Caco-2 (cell line): Measurements from ENCODE around the gene TSPAN15. TPM values are rescaled to one million over a fixed set of nuclear protein-coding genes. Genes with fewer than 3 reads are reported as not detected.

Experiments used
- BruUV-seq: library from RNA; stranded (reverse); fragments of 400-500 nt; replicated peaks from 2 replicates; lab custom pipeline; 2021; lab: Mats Ljungman, UMichigan
- CTCF ChIA-PET: fragments of 300-600 bp; sonication (Branson Sonifier 250); formaldehyde crosslinking; loops from one replicate; lab custom pipeline; 2022; ENCODE audit warnings: antibody characterized with exemption; lab: Charles Lee
- POLR2A ChIA-PET: fragments of 300-600 bp; sonication (Branson Sonifier 250); formaldehyde crosslinking; loops from one replicate; lab custom pipeline; 2022; ENCODE audit warnings: antibody characterized with exemption; lab: Charles Lee
- DNase-seq, 2 experiments: peaks; one replicate each; pipeline versions ENCODE4 v3.0.0 to v3.0.0-alpha.2; 2020 to 2022
- H3K27me3 ChIP-seq: replicated peaks from 2 replicates; pipeline ENCODE4 v1.6.0; 2011; ENCODE audit warnings: low read length; ENCODE audit not compliant: control insufficient read depth, insufficient read depth
- H3K36me3 ChIP-seq: 2 replicates; pipeline ENCODE4 v1.5.1; 2011; ENCODE audit warnings: low read length; ENCODE audit not compliant: control insufficient read depth, insufficient read depth
- H3K4me1 ChIP-seq: fragments of 250-450 bp; sonication (Bioruptor Pico); 2 replicates; pipeline ENCODE4 v1.5.1; 2020; ENCODE audit warnings: mild to moderate bottlenecking
- H3K4me3 ChIP-seq: 2 replicates; pipeline ENCODE4 v1.5.1; 2011; ENCODE audit warnings: low read depth, mild to moderate bottlenecking, control low read depth, low read length
- H3K9me3 ChIP-seq: fragments of 250-450 bp; sonication (Bioruptor Pico); 2 replicates; pipeline ENCODE4 v1.5.1; 2020; ENCODE audit warnings: mild to moderate bottlenecking, moderate library complexity
- H3K27ac Mint-ChIP-seq: one replicate; pipeline ENCODE4 v1.8.0; 2022; ENCODE audit warnings: mixed read lengths; ENCODE audit not compliant: unreplicated experiment
- H3K27me3 Mint-ChIP-seq: one replicate; pipeline ENCODE4 v1.8.0; 2022; ENCODE audit warnings: mixed read lengths; ENCODE audit not compliant: insufficient read depth, unreplicated experiment
- H3K36me3 Mint-ChIP-seq: one replicate; pipeline ENCODE4 v1.8.0; 2022; ENCODE audit warnings: mild to moderate bottlenecking, mixed read lengths; ENCODE audit not compliant: insufficient read depth, unreplicated experiment
- H3K4me1 Mint-ChIP-seq: one replicate; pipeline ENCODE4 v1.8.0; 2022; ENCODE audit warnings: low read depth, mixed read lengths; ENCODE audit not compliant: unreplicated experiment
- H3K4me3 Mint-ChIP-seq: one replicate; pipeline ENCODE4 v1.8.0; 2022; ENCODE audit warnings: mild to moderate bottlenecking, moderate library complexity, mixed read lengths; ENCODE audit not compliant: unreplicated experiment
- H3K9me3 Mint-ChIP-seq: one replicate; pipeline ENCODE4 v1.8.0; 2022; ENCODE audit warnings: mixed read lengths; ENCODE audit not compliant: unreplicated experiment
- intact Hi-C: fragments of 100-400 bp; cut with micrococcal nuclease; formaldehyde crosslinking; loops from one replicate; pipeline ENCODE4 v1.10.0; 2022; ENCODE audit not compliant: unreplicated experiment
- total RNA-seq: library from RNA; stranded (reverse); gene quantifications from 2 replicates; pipeline ENCODE4 v1.2.3, GENCODE V29; 2022
- TF ChIP-seq, protein P1 (sequence below), 2 experiments: fragments of 200-600 bp in 1 of 2; IDR thresholded peaks; 1 replicate in 1 of 2; 2 replicates in 1 of 2; pipeline versions ENCODE4 v1.5.1 to v1.8.0; 2011 to 2022; ENCODE audit warnings: antibody characterized with exemption in 1 of 2, control low read depth in 1 of 2, inconsistent platforms in 1 of 2, low read depth in 1 of 2, low read length in 1 of 2, mild to moderate bottlenecking in 1 of 2, moderate library complexity in 1 of 2; ENCODE audit not compliant: insufficient read depth in 1 of 2, severe bottlenecking in 1 of 2, unreplicated experiment in 1 of 2

Gene TSPAN15
- total RNA-seq, 1 experiment from 2014 or later, result 86.5 TPM

- Histone ChIP-seq H3K9me3 (peaks cover 24% of the 10 kb centered on the region), H3K4me3 (no peak overlapping the region), H3K4me1 (no peaks in the 10 kb centered on the region), H3K36me3 (0 out of 2 replicates have a peak, but pooled peaks cover 1% of the 10 kb centered on the region), H3K27me3 (no peaks in the 10 kb centered on the region)
- ChIA-PET POLR2A (no interaction called here), CTCF (interaction anchor here (0.8 to 0.9 kb wide), 2 partner anchors 23 to 41 kb away, joined by 3 read pairs; no protein-coding TSS in a partner anchor)
- no peak overlapping the region for H3K27ac Mint-ChIP-seq
- peaks cover 18% of the 10 kb centered on the region for H3K9me3 Mint-ChIP-seq
- DNase-seq, result no peak
- no peaks in the 10 kb centered on the region for H3K4me1 Mint-ChIP-seq
- H3K27me3 Mint-ChIP-seq, result no peaks in the 10 kb centered on the region
- BruUV-seq, result no TSS peak
- intact Hi-C loops, result no loop called here
- H3K36me3 Mint-ChIP-seq, result peaks cover 28% of the 10 kb centered on the region
- no peak overlapping the region for H3K4me3 Mint-ChIP-seq
- TF ChIP-seq, protein P1, sequence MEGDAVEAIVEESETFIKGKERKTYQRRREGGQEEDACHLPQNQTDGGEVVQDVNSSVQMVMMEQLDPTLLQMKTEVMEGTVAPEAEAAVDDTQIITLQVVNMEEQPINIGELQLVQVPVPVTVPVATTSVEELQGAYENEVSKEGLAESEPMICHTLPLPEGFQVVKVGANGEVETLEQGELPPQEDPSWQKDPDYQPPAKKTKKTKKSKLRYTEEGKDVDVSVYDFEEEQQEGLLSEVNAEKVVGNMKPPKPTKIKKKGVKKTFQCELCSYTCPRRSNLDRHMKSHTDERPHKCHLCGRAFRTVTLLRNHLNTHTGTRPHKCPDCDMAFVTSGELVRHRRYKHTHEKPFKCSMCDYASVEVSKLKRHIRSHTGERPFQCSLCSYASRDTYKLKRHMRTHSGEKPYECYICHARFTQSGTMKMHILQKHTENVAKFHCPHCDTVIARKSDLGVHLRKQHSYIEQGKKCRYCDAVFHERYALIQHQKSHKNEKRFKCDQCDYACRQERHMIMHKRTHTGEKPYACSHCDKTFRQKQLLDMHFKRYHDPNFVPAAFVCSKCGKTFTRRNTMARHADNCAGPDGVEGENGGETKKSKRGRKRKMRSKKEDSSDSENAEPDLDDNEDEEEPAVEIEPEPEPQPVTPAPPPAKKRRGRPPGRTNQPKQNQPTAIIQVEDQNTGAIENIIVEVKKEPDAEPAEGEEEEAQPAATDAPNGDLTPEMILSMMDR (IDR thresholded peaks at IDR 0.05; ENCODE audit: insufficient read depth in 1 of 2, low read depth in 1 of 2, low read length in 1 of 2, severe bottlenecking in 1 of 2, unreplicated experiment in 1 of 2), result no peak
Observed at GRCh38 chr10:69491611-69492010, 40.3 kb downstream of the TSPAN15 start.

DNA sequence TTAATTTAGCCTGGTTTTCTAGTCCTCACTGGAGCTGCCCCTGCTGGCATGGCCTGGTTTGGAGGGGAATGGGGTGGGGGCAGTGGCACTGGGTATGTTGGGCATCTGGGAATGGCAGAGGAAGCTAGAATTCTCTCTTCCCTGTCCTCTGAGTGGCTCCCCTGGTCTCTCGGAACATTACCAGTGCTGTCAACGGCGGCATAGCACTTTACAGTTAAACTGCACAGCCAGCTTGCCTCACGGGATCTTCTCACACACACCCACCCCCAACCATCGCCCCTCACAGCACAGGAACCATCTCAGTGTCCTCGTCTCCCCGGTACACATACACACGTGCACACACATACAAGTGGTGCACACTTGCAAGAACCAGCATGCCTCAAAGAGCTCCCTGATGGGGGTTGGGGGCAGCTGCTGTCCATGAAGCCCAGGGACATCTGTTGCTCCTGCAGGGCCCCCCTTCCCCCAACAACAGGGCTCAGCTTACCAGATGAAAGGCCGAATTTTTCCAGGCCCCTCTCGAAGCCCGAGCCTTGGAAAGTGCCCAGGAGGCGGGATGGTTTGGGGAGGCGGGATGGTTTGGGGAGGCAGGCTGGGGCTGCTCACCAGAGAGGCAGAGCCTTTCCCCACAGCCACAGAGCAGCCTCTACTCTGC is 41.0 kb downstream of the TSPAN15 start:
- Mint-ChIP-seq H3K9me3 (peaks cover 18% of the 10 kb centered on the region), H3K27ac (no peak overlapping the region), H3K4me3 (no peak overlapping the region), H3K4me1 (no peaks in the 10 kb centered on the region), H3K27me3 (no peaks in the 10 kb centered on the region), H3K36me3 (peaks cover 22% of the 10 kb centered on the region)
- TF ChIP-seq, protein P1 (IDR thresholded peaks at IDR 0.05; ENCODE audit: insufficient read depth in 1 of 2, low read depth in 1 of 2, low read length in 1 of 2, severe bottlenecking in 1 of 2, unreplicated experiment in 1 of 2), result no peak
- Histone ChIP-seq H3K27me3 (no peaks in the 10 kb centered on the region), H3K4me3 (no peak overlapping the region), H3K9me3 (peaks cover 24% of the 10 kb centered on the region), H3K4me1 (no peaks in the 10 kb centered on the region), H3K36me3 (0 out of 2 replicates have a peak, but pooled peaks cover 1% of the 10 kb centered on the region)
- DNase-seq, result peak in 1 of 2 experiments; percentile 27
- ChIA-PET CTCF (interaction anchor here (0.8 to 1.1 kb wide), 3 partner anchors 15 to 42 kb away, joined by 3 read pairs; no protein-coding TSS in a partner anchor), POLR2A (no interaction called here)
- intact Hi-C loops, result no loop called here
- no TSS peak for BruUV-seq

GRCh38 chr10:69492746-69493462 is 41.6 kb downstream of the TSPAN15 start:
- peak in 1 of 2 experiments; percentile 34 for DNase-seq
- POLR2A ChIA-PET, result no interaction called here

More at GRCh38 chr10:69492746-69493462, 41.6 kb downstream of the TSPAN15 start:
- Mint-ChIP-seq H3K4me3 (no peak overlapping the region), H3K9me3 (peaks cover 12% of the 10 kb centered on the region), H3K27ac (no peak overlapping the region), H3K4me1 (no peaks in the 10 kb centered on the region), H3K27me3 (no peaks in the 10 kb centered on the region), H3K36me3 (peaks cover 15% of the 10 kb centered on the region)
- TF ChIP-seq, protein P1 (IDR thresholded peaks at IDR 0.05; ENCODE audit: insufficient read depth in 1 of 2, low read depth in 1 of 2, low read length in 1 of 2, severe bottlenecking in 1 of 2, unreplicated experiment in 1 of 2), result no peak
- BruUV-seq, result no TSS peak
- H3K4me3 ChIP-seq, result no peak overlapping the region
- intact Hi-C loops, result no loop called here
- H3K4me1 ChIP-seq, result no peaks in the 10 kb centered on the region
- no peaks in the 10 kb centered on the region for H3K36me3 ChIP-seq
- no peaks in the 10 kb centered on the region for H3K27me3 ChIP-seq
- peaks cover 17% of the 10 kb centered on the region for H3K9me3 ChIP-seq
- CTCF ChIA-PET, result interaction anchor here (0.9 to 1.1 kb wide), 2 partner anchors 14 to 43 kb away, joined by 3 read pairs; no protein-coding TSS in a partner anchor
